ENCODE data around the gene RAB6B.
A peak's percentile ranks its signal among the peaks of the same experiment; 100 is the strongest.

Gene RAB6B

DNA sequence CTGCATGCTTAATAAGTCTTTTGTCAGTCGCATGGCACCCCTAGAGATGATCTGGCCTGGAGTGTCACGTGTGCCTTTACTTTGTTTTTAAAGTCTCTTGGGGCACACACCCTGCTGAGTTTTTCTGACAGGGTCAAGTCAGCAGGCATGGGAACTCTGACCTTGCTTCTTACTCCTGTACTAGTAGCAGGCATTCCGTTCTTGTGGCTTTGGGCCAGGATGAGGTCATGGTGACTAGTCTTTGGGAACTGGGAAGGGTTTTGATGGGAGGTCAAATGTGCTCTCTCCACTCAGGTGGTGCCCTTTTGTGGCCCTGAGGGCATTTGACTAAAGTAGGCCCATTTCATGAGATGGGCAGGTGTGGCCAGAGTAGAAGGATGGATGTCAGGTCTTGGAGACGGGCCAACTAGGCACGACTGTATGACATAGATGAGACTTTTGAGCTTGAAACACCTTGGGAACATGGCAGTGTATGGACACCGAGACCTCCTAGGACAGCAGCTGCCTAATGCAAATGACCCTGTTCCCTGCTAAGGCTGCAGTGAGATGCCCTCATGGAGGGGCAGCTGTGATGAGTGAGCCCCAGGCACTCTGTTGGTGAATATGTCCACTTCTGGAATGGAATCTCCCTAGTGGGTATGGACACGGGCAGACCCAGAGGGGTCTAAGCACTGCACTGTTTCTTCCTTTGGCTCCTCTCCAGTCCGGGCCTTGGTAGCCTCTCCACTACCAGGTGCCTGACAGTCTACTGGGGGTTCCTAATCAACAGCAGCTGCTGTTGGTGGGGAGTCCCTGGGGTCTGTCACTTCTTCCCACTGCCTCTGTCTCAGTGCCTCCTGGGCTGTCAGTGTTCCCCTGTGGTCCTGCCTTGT lies 73.7 kb downstream of the RAB6B start:
- peak; percentile 30 for TF ChIP-seq CTCF (conservative IDR thresholded peaks at IDR 0.05; ENCODE audit: low read depth, low read length)
- no peak for DNase-seq (ENCODE audit: low read depth)
- H3K4me3 ChIP-seq (ENCODE audit: low read length): no peak overlapping the region

DNA sequence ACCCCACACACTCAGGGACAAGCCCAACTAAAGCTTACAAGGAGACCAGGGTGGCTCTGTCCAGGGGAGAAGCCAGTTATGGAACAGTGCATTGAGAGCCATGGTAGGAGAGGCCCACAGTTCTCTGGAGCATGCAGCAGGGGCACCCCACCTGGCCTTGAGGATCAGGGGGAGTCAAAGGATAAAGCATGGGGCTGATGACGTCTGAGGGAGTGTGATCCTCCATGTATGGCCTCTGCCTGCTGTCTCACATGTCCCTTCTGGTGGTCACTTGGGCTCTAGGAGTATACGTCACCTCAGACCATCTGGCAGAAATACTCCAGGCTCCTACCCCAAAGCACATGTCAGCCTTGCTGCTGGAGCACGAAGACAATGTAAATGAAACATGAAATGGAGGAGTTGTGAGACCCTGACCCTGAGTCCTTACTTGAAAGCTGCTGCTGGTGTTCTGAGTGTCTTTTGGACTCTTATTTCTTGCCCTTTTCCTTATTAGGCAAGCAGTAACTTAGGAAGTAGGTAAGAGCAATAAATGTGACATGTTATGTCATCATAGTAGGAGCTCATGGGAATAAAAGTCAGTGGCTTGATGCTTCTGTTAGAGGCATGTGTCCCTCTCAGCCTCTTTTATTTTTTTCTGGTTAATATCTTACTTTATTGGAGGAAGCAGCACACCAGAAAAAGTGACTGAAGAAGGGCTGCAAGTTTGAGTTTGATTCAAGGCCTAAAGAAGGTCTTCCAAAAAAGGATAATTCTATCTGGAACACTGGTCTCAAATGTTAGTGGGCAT lies 74.6 kb downstream of the RAB6B start:
- TF ChIP-seq CTCF (conservative IDR thresholded peaks at IDR 0.05; ENCODE audit: low read depth, low read length): no peak
- no peak overlapping the region for H3K4me3 ChIP-seq (ENCODE audit: low read length)
- DNase-seq (ENCODE audit: low read depth): no peak

- DNase-seq (ENCODE audit: low read depth): no peak
- H3K4me3 ChIP-seq (ENCODE audit: low read length): no peak overlapping the region
- TF ChIP-seq CTCF (conservative IDR thresholded peaks at IDR 0.05; ENCODE audit: low read depth, low read length): no peak
These were observed 75.6 kb downstream of the RAB6B start for GRCh38 chr3:133820129-133820528.

GRCh38 chr3:133815386-133815785 lies 80.3 kb downstream of the RAB6B start:
- H3K4me3 ChIP-seq (ENCODE audit: low read length): no peak overlapping the region
- TF ChIP-seq CTCF (conservative IDR thresholded peaks at IDR 0.05; ENCODE audit: low read depth, low read length): no peak
- DNase-seq (ENCODE audit: low read depth): no peak

GRCh38 chr3:133812872-133813271 lies 82.8 kb downstream of the RAB6B start:
- H3K4me3 ChIP-seq (ENCODE audit: low read length): no peak overlapping the region
- no peak for TF ChIP-seq CTCF (conservative IDR thresholded peaks at IDR 0.05; ENCODE audit: low read depth, low read length)
- no peak for DNase-seq (ENCODE audit: low read depth)

GRCh38 chr3:133805702-133806475 lies 89.8 kb downstream of the RAB6B start, which contains the start of gene SRPRB:
TSS of gene SRPRB (plus strand) at chr3:133805815. CDS start at chr3:133805849, 34 bp downstream.
- peak within 1 kb of the TSS; percentile 94 for H3K4me3 ChIP-seq (ENCODE audit: low read length)
- DNase-seq (ENCODE audit: low read depth): peak; percentile 60
- no peak for TF ChIP-seq CTCF (conservative IDR thresholded peaks at IDR 0.05; ENCODE audit: low read depth, low read length)
